NT2/D1 (cell line): ENCODE data around the gene PTRHD1.

Source experiments
- SUZ12 ChIP-seq: IDR thresholded peaks from 2 replicates; pipeline ENCODE4 v1.6.1; 2011; ENCODE audit not compliant: insufficient read length, insufficient read depth; ENCODE audit errors: extremely low read depth
- YY1 ChIP-seq: IDR thresholded peaks from 2 replicates; pipeline ENCODE4 v1.6.1; 2011; ENCODE audit not compliant: insufficient read length, insufficient read depth

DNA sequence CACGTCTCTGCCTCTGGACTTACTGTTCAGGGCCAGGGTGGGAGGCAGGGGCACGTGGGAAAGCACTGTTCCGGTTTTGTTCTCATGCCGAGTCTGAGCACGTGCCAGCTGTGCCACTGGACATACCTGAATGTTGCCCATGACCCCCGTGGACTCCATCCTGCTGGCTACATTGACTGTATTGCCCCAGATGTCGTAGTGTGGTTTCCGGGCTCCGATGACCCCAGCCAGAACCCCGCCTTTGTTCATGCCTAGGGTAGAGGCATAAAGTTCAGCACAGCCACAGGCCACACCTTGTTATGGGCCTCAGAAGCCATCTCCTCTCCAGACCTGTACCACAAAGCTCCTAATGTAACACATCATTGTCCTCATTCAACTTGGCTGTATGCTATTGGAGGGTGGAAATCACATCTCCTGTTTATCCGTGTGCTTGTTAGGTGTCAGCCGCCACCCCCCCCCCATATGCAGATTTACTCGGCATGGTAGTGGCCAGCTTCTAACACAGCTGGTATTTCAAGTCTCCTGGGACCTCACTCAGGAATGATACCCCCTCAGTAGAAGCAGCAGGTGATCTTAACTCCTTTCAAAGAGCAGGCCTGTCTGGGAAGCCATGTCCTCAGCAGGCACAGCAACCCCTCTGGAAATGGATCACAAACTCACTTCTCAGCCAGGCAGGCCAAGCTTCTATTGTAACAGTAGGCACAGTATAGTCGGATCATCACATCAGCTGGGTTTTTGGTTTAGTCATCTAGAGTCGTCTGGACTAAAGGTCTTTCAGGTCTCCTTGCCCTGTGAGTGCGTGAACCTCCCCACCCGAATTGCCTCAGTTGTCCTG lies 27.6 kb upstream of the PTRHD1 start:
- TF ChIP-seq YY1 (no peak), SUZ12 (no peak)
